ENCODE data around the gene SLC30A3. TPM values are rescaled to one million over a fixed set of nuclear protein-coding genes. Genes with fewer than 3 reads are reported as not detected.

Gene SLC30A3
- total RNA-seq, 2 donors from 2014 or later, result 4.4 to 8.5 TPM

DNA sequence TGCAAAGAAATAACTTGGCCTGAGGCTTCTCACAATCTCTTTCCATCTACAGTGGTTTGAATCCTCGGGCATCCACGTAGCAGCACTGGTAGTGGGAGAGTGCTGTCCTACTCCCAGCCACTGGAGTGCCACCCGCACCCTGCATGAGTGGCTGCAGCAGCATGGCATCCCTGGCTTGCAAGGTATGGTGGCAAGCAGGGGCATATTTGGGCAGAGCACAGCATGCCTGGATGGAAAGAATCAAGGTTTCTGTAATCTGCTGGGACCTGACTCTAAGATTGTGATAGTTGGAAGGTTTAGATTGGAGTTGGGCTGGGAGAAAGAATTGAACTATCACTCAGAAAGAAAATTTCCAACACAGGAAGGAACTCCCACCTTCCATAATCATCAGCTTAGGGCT is 41.7 kb downstream of the SLC30A3 start:
- H3K4me3 ChIP-seq, result no peak overlapping the region
- H3K27me3 ChIP-seq (replicated peaks; ENCODE audit: insufficient read depth), result no peaks in the 10 kb centered on the region
- ATAC-seq (ENCODE audit: insufficient number of reproducible peaks, low FRiP score, low read depth), result no peak
- no peak overlapping the region for H3K27ac ChIP-seq
- DNase-seq (ENCODE audit: low spot score), result no peak
- H3K4me1 ChIP-seq (ENCODE audit: control insufficient read depth in 1 of 2, low read depth in 2 of 2), result peaks cover 4 to 19% of the 10 kb centered on the region in 2 donors
- no peaks in the 10 kb centered on the region for H3K9me3 ChIP-seq
- H3K36me3 ChIP-seq, result peaks cover 40% of the 10 kb centered on the region
- TF ChIP-seq, protein P1, sequence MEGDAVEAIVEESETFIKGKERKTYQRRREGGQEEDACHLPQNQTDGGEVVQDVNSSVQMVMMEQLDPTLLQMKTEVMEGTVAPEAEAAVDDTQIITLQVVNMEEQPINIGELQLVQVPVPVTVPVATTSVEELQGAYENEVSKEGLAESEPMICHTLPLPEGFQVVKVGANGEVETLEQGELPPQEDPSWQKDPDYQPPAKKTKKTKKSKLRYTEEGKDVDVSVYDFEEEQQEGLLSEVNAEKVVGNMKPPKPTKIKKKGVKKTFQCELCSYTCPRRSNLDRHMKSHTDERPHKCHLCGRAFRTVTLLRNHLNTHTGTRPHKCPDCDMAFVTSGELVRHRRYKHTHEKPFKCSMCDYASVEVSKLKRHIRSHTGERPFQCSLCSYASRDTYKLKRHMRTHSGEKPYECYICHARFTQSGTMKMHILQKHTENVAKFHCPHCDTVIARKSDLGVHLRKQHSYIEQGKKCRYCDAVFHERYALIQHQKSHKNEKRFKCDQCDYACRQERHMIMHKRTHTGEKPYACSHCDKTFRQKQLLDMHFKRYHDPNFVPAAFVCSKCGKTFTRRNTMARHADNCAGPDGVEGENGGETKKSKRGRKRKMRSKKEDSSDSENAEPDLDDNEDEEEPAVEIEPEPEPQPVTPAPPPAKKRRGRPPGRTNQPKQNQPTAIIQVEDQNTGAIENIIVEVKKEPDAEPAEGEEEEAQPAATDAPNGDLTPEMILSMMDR (IDR thresholded peaks at IDR 0.05), result no peak

DNA sequence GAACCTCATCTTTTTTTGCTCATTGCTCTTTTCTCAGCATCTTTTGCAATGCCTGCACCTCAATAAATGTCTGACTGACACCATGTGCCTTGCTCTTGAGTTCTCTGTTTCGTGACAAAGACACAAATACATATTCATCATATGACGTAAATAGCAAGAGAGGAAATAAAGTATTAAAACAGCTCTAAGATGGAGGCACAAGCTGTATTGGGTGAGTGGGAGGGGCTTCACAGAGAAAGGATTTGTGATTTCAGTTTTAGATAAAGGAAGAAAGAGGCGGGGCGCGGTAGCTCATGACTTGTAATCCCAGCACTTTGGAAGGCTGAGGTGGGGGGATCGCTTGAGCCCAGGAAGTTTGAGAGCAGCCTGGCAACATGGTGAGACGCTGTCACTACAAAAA is 42.8 kb downstream of the SLC30A3 start:
- Histone ChIP-seq H3K4me3 (no peak overlapping the region), H3K36me3 (peaks cover 36% of the 10 kb centered on the region), H3K4me1 (ENCODE audit: control insufficient read depth in 1 of 2, low read depth in 2 of 2) (peaks cover 4 to 19% of the 10 kb centered on the region in 2 donors), H3K9me3 (no peaks in the 10 kb centered on the region), H3K27me3 (replicated peaks; ENCODE audit: insufficient read depth) (no peaks in the 10 kb centered on the region), H3K27ac (no peak overlapping the region)
- no peak for DNase-seq (ENCODE audit: low spot score)
- TF ChIP-seq, protein P1 (IDR thresholded peaks at IDR 0.05), result no peak
- no peak for ATAC-seq (ENCODE audit: insufficient number of reproducible peaks, low FRiP score, low read depth)

DNA sequence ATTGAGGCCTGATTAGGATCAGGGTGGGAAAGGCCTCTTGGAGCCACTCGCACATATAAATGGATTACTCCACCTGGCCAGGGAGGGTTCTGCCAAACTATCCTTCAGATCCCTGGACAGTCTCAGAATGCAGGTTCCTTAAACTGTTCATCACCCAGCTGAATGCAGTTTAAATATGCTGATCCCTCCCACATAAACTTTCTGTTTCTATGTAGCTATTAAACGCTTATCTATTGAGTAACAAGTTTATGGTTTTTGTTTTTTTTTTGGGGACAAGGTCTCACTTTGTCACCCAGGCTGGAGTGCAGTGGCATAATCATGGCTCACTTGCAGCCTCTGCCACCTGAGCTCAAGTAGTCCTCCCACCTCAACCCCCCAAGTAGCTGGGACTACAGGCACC is 43.8 kb downstream of the SLC30A3 start:
- Histone ChIP-seq H3K27ac (no peak overlapping the region), H3K9me3 (no peaks in the 10 kb centered on the region), H3K27me3 (replicated peaks; ENCODE audit: insufficient read depth) (no peaks in the 10 kb centered on the region), H3K4me1 (ENCODE audit: control insufficient read depth in 1 of 2, low read depth in 2 of 2) (peaks cover 4 to 19% of the 10 kb centered on the region in 2 donors), H3K4me3 (no peak overlapping the region), H3K36me3 (peaks cover 26% of the 10 kb centered on the region)
- ATAC-seq (ENCODE audit: insufficient number of reproducible peaks, low FRiP score, low read depth), result no peak
- no peak for DNase-seq (ENCODE audit: low spot score)
- TF ChIP-seq, protein P1 (IDR thresholded peaks at IDR 0.05), result no peak

DNA sequence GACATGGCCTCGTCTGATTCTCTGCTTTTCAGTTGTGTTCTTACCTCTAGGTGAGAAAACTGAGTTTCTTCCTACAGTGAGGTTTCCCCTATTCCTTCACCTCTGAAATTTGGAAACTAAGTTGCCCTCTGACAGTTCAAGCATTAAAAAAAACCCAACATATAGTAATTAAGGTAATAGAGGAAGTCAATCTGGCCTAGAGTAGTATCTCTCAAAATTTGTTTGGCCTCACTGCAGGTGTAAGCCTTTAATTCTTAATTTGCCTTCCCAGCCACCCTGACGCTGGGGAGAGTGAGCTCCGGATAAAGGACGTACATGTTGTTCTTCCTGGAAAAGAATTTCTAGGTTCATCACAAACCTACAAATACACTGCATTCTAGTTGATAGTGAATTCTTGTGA is 44.2 kb downstream of the SLC30A3 start:
- H3K27ac ChIP-seq, result no peak overlapping the region
- H3K36me3 ChIP-seq, result peaks cover 22% of the 10 kb centered on the region
- H3K4me3 ChIP-seq, result no peak overlapping the region
- peaks cover 4 to 20% of the 10 kb centered on the region in 2 donors for H3K4me1 ChIP-seq (ENCODE audit: control insufficient read depth in 1 of 2, low read depth in 2 of 2)
- TF ChIP-seq, protein P1 (IDR thresholded peaks at IDR 0.05), result no peak
- no peaks in the 10 kb centered on the region for H3K27me3 ChIP-seq (replicated peaks; ENCODE audit: insufficient read depth)
- no peaks in the 10 kb centered on the region for H3K9me3 ChIP-seq
- ATAC-seq (ENCODE audit: insufficient number of reproducible peaks, low FRiP score, low read depth), result no peak
- DNase-seq (ENCODE audit: low spot score), result no peak

DNA sequence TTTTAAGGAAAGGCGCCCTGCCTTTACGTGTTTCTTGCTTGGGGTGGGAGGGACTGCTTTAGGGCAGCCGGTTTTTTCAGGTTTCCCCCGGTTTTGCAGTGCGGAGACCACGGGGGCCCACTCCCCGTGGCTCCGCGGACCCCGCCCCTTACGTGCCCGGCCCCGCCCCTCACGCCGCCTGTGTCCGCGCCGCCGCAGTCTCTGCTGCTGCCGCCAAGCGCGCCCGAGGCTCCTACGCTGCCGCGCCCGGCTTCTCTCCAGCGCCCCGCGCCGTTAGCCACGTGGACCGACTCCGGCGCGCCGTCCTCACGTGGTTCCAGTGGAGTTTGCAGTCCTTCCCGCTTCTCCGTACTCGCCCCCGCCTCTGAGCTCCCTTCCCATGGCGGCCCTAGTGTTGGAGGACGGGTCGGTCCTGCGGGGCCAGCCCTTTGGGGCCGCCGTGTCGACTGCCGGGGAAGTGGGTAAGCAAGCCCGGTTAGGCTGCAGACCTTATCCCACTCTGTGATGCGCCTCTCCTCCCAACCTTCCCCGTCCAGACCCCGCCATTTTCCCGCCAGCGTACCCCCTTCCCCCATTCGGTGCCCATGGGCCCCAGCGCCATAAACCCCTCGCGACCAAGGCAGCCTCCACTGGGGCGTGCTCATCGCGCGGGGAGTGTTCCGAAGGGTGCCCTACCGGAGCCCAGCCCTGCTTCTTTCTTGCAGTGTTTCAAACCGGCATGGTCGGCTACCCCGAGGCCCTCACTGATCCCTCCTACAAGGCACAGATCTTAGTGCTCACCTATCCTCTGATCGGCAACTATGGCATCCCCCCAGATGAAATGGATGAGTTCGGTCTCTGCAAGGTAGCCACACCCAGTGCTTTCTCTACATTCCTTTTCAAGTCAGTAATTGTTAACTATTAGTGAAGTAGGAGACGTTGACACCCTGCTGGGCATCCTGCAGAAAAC is 45.4 kb downstream of the SLC30A3 start, which contains the start of gene CAD:
Gene CAD (plus strand): TSS at position 197 of the 949 bp plus-strand sequence. CDS start 183 bp downstream, at position 380.
- Histone ChIP-seq H3K27me3 (replicated peaks; ENCODE audit: insufficient read depth) (no peaks in the 10 kb centered on the region), H3K4me1 (ENCODE audit: control insufficient read depth in 1 of 2, low read depth in 2 of 2) (peaks cover 10 to 29% of the 10 kb centered on the region in 2 donors), H3K27ac (peak within 1 kb of the TSS; percentile 26 to 48), H3K4me3 (peak within 1 kb of the TSS; percentile 74), H3K36me3 (peaks cover 11% of the 10 kb centered on the region), H3K9me3 (no peaks in the 10 kb centered on the region)
- ATAC-seq (ENCODE audit: insufficient number of reproducible peaks, low FRiP score, low read depth) (peak; percentile 62), DNase-seq (ENCODE audit: low spot score) (peak; percentile 46)
- TF ChIP-seq, protein P1 (IDR thresholded peaks at IDR 0.05), result peak; percentile 46
